Measurements from ENCODE around the gene FAM234B. TPM values are rescaled to one million over a fixed set of nuclear protein-coding genes. Genes with fewer than 3 reads are reported as not detected.
A peak's percentile ranks its signal among the peaks of the same experiment; 100 is the strongest.

FAM234B gene
- polyA plus RNA-seq, 2 donors = 0.84 to 1.1 TPM

GRCh38 chr12:13102461-13103195 is 58.4 kb downstream of the FAM234B start:
- Histone ChIP-seq H3K9me3 (ENCODE audit: control insufficient read depth in 2 of 2, insufficient read depth in 1 of 2, low read depth in 1 of 2, low read length in 1 of 2) (no peaks in the 10 kb centered on the region), H3K36me3 (ENCODE audit: control insufficient read depth in 2 of 2, insufficient read depth in 2 of 2, low read length in 1 of 2) (no peaks in the 10 kb centered on the region), H3K4me1 (ENCODE audit: control insufficient read depth in 2 of 2, insufficient read depth in 2 of 2, low read length in 1 of 2) (peaks cover 0 to 5% of the 10 kb centered on the region in 2 donors), H3K4me3 (ENCODE audit: low read depth in 1 of 2, low read length in 2 of 2) (no peak overlapping the region), H3K27me3 (ENCODE audit: control insufficient read depth in 1 of 2, insufficient read depth in 2 of 2, low read length in 2 of 2) (no peaks in the 10 kb centered on the region), H3K27ac (ENCODE audit: low read depth in 2 of 2, low read length in 1 of 2) (peak overlapping the region; percentile 96)
- 45 to 56% methylated on average over 7 of the region's 7 CpGs for WGBS, 2 donors

- 81% methylated on average over 8 of the region's 8 CpGs for WGBS, 2 donors
- Histone ChIP-seq H3K4me3 (ENCODE audit: low read depth in 1 of 2, low read length in 2 of 2) (no peak within 1 kb of the TSS), H3K27ac (ENCODE audit: low read depth in 2 of 2, low read length in 1 of 2) (peak within 1 kb of the TSS; percentile 96), H3K9me3 (ENCODE audit: control insufficient read depth in 2 of 2, insufficient read depth in 1 of 2, low read depth in 1 of 2, low read length in 1 of 2) (no peaks in the 10 kb centered on the region), H3K27me3 (ENCODE audit: control insufficient read depth in 1 of 2, insufficient read depth in 2 of 2, low read length in 2 of 2) (no peaks in the 10 kb centered on the region), H3K4me1 (ENCODE audit: control insufficient read depth in 2 of 2, insufficient read depth in 2 of 2, low read length in 1 of 2) (peaks cover 0 to 5% of the 10 kb centered on the region in 2 donors), H3K36me3 (ENCODE audit: control insufficient read depth in 2 of 2, insufficient read depth in 2 of 2, low read length in 1 of 2) (no peaks in the 10 kb centered on the region)
Measured at GRCh38 chr12:13103391-13104033, 59.3 kb downstream of the FAM234B start, which contains the start of gene GSG1. TSS of gene GSG1 (minus strand) at chr12:13103667. CDS start at chr12:13103512, 155 bp downstream.

GRCh38 chr12:13104409-13104808 is 60.2 kb downstream of the FAM234B start:
- Histone ChIP-seq H3K36me3 (ENCODE audit: control insufficient read depth in 2 of 2, insufficient read depth in 2 of 2, low read length in 1 of 2) (no peaks in the 10 kb centered on the region), H3K27me3 (ENCODE audit: control insufficient read depth in 1 of 2, insufficient read depth in 2 of 2, low read length in 2 of 2) (no peaks in the 10 kb centered on the region), H3K4me1 (ENCODE audit: control insufficient read depth in 2 of 2, insufficient read depth in 2 of 2, low read length in 1 of 2) (peaks cover 0 to 3% of the 10 kb centered on the region in 2 donors), H3K4me3 (ENCODE audit: low read depth in 1 of 2, low read length in 2 of 2) (no peak overlapping the region), H3K9me3 (ENCODE audit: control insufficient read depth in 2 of 2, insufficient read depth in 1 of 2, low read depth in 1 of 2, low read length in 1 of 2) (no peaks in the 10 kb centered on the region), H3K27ac (ENCODE audit: low read depth in 2 of 2, low read length in 1 of 2) (no peak overlapping the region)
- WGBS, 2 donors = 90 to 93% methylated on average over 3 of the region's 3 CpGs

- no peaks in the 10 kb centered on the region for H3K27me3 ChIP-seq (ENCODE audit: control insufficient read depth in 1 of 2, insufficient read depth in 2 of 2, low read length in 2 of 2)
- no peaks in the 10 kb centered on the region for H3K36me3 ChIP-seq (ENCODE audit: control insufficient read depth in 2 of 2, insufficient read depth in 2 of 2, low read length in 1 of 2)
- no peaks in the 10 kb centered on the region for H3K9me3 ChIP-seq (ENCODE audit: control insufficient read depth in 2 of 2, insufficient read depth in 1 of 2, low read depth in 1 of 2, low read length in 1 of 2)
- no peak overlapping the region for H3K4me3 ChIP-seq (ENCODE audit: low read depth in 1 of 2, low read length in 2 of 2)
- H3K4me1 ChIP-seq (ENCODE audit: control insufficient read depth in 2 of 2, insufficient read depth in 2 of 2, low read length in 1 of 2) = no peaks in the 10 kb centered on the region
- 91 to 98% methylated on average over 1 of the region's 1 CpG for WGBS, 2 donors
- no peak overlapping the region for H3K27ac ChIP-seq (ENCODE audit: low read depth in 2 of 2, low read length in 1 of 2)
Measured at GRCh38 chr12:13105781-13106180, 61.6 kb downstream of the FAM234B start.

- Histone ChIP-seq H3K27me3 (ENCODE audit: control insufficient read depth in 1 of 2, insufficient read depth in 2 of 2, low read length in 2 of 2) (no peaks in the 10 kb centered on the region), H3K9me3 (ENCODE audit: control insufficient read depth in 2 of 2, insufficient read depth in 1 of 2, low read depth in 1 of 2, low read length in 1 of 2) (no peaks in the 10 kb centered on the region), H3K4me3 (ENCODE audit: low read depth in 1 of 2, low read length in 2 of 2) (no peak overlapping the region), H3K27ac (ENCODE audit: low read depth in 2 of 2, low read length in 1 of 2) (no peak overlapping the region), H3K4me1 (ENCODE audit: control insufficient read depth in 2 of 2, insufficient read depth in 2 of 2, low read length in 1 of 2) (no peaks in the 10 kb centered on the region), H3K36me3 (ENCODE audit: control insufficient read depth in 2 of 2, insufficient read depth in 2 of 2, low read length in 1 of 2) (no peaks in the 10 kb centered on the region)
- 96 to 100% methylated on average over 1 of the region's 1 CpG for WGBS, 2 donors
Measured at GRCh38 chr12:13106666-13107065, 62.5 kb downstream of the FAM234B start.

- Histone ChIP-seq H3K36me3 (ENCODE audit: control insufficient read depth in 2 of 2, insufficient read depth in 2 of 2, low read length in 1 of 2) (no peaks in the 10 kb centered on the region), H3K27ac (ENCODE audit: low read depth in 2 of 2, low read length in 1 of 2) (no peak overlapping the region), H3K9me3 (ENCODE audit: control insufficient read depth in 2 of 2, insufficient read depth in 1 of 2, low read depth in 1 of 2, low read length in 1 of 2) (no peaks in the 10 kb centered on the region), H3K27me3 (ENCODE audit: control insufficient read depth in 1 of 2, insufficient read depth in 2 of 2, low read length in 2 of 2) (no peaks in the 10 kb centered on the region), H3K4me3 (ENCODE audit: low read depth in 1 of 2, low read length in 2 of 2) (no peak overlapping the region), H3K4me1 (ENCODE audit: control insufficient read depth in 2 of 2, insufficient read depth in 2 of 2, low read length in 1 of 2) (no peaks in the 10 kb centered on the region)
- 88 to 89% methylated on average over 6 of the region's 6 CpGs for WGBS, 2 donors
Measured at GRCh38 chr12:13112968-13113367, 68.8 kb downstream of the FAM234B start.

GRCh38 chr12:13114251-13115052 is 70.3 kb downstream of the FAM234B start:
- Histone ChIP-seq H3K4me1 (ENCODE audit: control insufficient read depth in 2 of 2, insufficient read depth in 2 of 2, low read length in 1 of 2) (no peaks in the 10 kb centered on the region), H3K9me3 (ENCODE audit: control insufficient read depth in 2 of 2, insufficient read depth in 1 of 2, low read depth in 1 of 2, low read length in 1 of 2) (no peaks in the 10 kb centered on the region), H3K27me3 (ENCODE audit: control insufficient read depth in 1 of 2, insufficient read depth in 2 of 2, low read length in 2 of 2) (no peaks in the 10 kb centered on the region), H3K36me3 (ENCODE audit: control insufficient read depth in 2 of 2, insufficient read depth in 2 of 2, low read length in 1 of 2) (no peaks in the 10 kb centered on the region), H3K27ac (ENCODE audit: low read depth in 2 of 2, low read length in 1 of 2) (no peak overlapping the region), H3K4me3 (ENCODE audit: low read depth in 1 of 2, low read length in 2 of 2) (no peak overlapping the region)
- WGBS, 2 donors = 79 to 82% methylated on average over 15 of the region's 15 CpGs

GRCh38 chr12:13116259-13116658 is 72.1 kb downstream of the FAM234B start:
- 78 to 81% methylated on average over 7 of the region's 7 CpGs for WGBS, 2 donors
- Histone ChIP-seq H3K9me3 (ENCODE audit: control insufficient read depth in 2 of 2, insufficient read depth in 1 of 2, low read depth in 1 of 2, low read length in 1 of 2) (no peaks in the 10 kb centered on the region), H3K27ac (ENCODE audit: low read depth in 2 of 2, low read length in 1 of 2) (no peak overlapping the region), H3K27me3 (ENCODE audit: control insufficient read depth in 1 of 2, insufficient read depth in 2 of 2, low read length in 2 of 2) (no peaks in the 10 kb centered on the region), H3K4me1 (ENCODE audit: control insufficient read depth in 2 of 2, insufficient read depth in 2 of 2, low read length in 1 of 2) (no peaks in the 10 kb centered on the region), H3K36me3 (ENCODE audit: control insufficient read depth in 2 of 2, insufficient read depth in 2 of 2, low read length in 1 of 2) (no peaks in the 10 kb centered on the region), H3K4me3 (ENCODE audit: low read depth in 1 of 2, low read length in 2 of 2) (no peak overlapping the region)

- no peak overlapping the region for H3K27ac ChIP-seq (ENCODE audit: low read depth in 2 of 2, low read length in 1 of 2)
- no peaks in the 10 kb centered on the region for H3K9me3 ChIP-seq (ENCODE audit: control insufficient read depth in 2 of 2, insufficient read depth in 1 of 2, low read depth in 1 of 2, low read length in 1 of 2)
- no peak overlapping the region for H3K4me3 ChIP-seq (ENCODE audit: low read depth in 1 of 2, low read length in 2 of 2)
- WGBS, 2 donors = 71 to 73% methylated on average over 6 of the region's 6 CpGs
- H3K27me3 ChIP-seq (ENCODE audit: control insufficient read depth in 1 of 2, insufficient read depth in 2 of 2, low read length in 2 of 2) = no peaks in the 10 kb centered on the region
- H3K36me3 ChIP-seq (ENCODE audit: control insufficient read depth in 2 of 2, insufficient read depth in 2 of 2, low read length in 1 of 2) = no peaks in the 10 kb centered on the region
- no peaks in the 10 kb centered on the region for H3K4me1 ChIP-seq (ENCODE audit: control insufficient read depth in 2 of 2, insufficient read depth in 2 of 2, low read length in 1 of 2)
Measured at GRCh38 chr12:13117029-13117428, 72.8 kb downstream of the FAM234B start.

All from esophagus (tissue), 2 donors.